ENCODE measurements around the gene SCYGR2. TPM values are rescaled to one million over a fixed set of nuclear protein-coding genes. Genes with fewer than 3 reads are reported as not detected.
A peak's percentile ranks its signal among the peaks of the same experiment; 100 is the strongest.

The SCYGR2 gene
- total RNA-seq, 1 experiment from 2014 or later, result not detected

DNA sequence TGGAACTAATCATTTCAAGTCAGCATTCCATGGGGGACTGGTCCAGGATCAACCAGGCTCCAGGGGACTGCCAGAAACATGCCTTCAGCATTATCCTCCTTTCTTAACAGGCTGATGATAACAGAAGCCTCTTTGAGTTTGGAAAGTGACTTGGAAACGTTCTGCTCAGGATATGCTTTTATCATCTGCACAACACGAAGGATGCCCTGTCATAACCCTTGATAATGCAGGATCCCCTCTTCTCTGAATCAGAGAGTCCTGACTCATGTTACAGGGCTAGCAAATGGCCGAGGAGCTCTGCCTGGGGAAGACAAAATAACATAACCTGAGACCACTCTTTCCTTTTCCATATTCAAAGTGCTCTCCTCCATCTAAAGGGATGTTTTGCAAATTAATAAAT, 9.2 kb downstream of the SCYGR2 start:
- DNase-seq (ENCODE audit: low read depth, low spot score), result peak; percentile 5
- in situ Hi-C loops (cut with HindIII; ENCODE audit: low pct_unique_long_range_greater_than_20kb, low sequenced_read_pairs), result no loop called here

DNA sequence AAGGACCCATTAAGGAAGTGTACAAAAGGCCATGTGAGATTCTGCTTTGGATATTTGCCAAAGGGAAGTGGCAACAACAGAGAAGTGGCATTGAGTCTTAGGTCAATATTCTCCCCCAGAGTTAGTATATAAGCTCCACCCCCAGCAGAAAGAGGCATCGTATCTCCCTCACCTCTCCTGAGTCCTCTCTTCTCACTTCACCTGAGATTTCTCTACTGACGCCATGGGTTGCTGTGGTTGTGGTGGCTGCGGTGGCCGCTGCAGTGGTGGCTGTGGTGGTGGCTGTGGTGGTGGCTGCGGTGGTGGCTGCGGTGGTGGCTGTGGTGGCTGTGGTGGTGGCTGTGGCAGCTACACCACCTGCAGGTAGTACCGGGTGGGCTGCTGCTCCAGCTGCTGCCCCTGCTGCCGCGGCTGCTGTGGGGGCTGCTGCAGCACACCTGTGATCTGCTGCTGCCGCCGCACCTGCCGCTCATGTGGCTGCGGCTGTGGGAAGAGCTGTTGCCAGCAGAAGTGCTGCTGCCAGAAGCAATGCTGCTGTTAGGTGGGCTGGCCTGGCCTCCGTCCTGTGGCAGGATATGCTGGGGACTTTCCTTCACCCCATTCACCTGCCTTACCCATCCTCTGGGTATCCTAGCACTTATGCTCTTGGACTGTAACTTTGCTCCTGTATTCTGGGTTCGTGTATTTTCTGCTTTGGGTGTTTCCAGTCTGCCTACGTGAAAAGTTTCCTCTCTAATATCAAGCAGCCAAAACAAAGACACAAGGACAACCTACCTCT, 10.1 kb downstream of the SCYGR2 start:
- DNase-seq (ENCODE audit: low read depth, low spot score), result no peak
- in situ Hi-C loops (cut with HindIII; ENCODE audit: low pct_unique_long_range_greater_than_20kb, low sequenced_read_pairs), result no loop called here

GRCh38 chr2:227610123-227610522, 11.4 kb downstream of the SCYGR2 start:
- no peak for DNase-seq (ENCODE audit: low read depth, low spot score)
- in situ Hi-C loops (cut with HindIII; ENCODE audit: low pct_unique_long_range_greater_than_20kb, low sequenced_read_pairs), result no loop called here

- in situ Hi-C loops (cut with HindIII; ENCODE audit: low pct_unique_long_range_greater_than_20kb, low sequenced_read_pairs), result no loop called here
- DNase-seq (ENCODE audit: low read depth, low spot score), result no peak
Observed at GRCh38 chr2:227612546-227613271, 14.0 kb downstream of the SCYGR2 start.

GRCh38 chr2:227613272-227613660, 14.6 kb downstream of the SCYGR2 start:
- in situ Hi-C loops (cut with HindIII; ENCODE audit: low pct_unique_long_range_greater_than_20kb, low sequenced_read_pairs), result no loop called here
- no peak for DNase-seq (ENCODE audit: low read depth, low spot score)

DNA sequence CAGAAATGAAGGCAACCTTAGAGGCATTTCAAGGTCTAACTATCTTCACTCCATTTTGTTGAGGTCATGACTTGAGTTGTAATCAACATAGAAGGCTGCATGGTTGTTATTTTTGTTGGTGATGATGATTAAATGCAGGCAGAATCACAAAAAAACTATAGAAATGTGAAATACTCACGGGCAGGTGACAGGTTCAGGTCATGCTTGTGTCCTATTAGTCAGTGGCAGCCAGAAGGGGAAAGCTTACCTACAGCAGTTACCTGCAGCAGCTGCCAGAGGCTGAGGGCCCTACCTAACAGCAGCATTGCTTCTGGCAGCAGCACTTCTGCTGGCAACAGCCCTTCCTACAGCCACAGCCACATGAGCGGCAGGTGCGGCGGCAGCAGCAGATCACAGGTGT, 15.6 kb downstream of the SCYGR2 start:
- no peak for DNase-seq (ENCODE audit: low read depth, low spot score)
- in situ Hi-C loops (cut with HindIII; ENCODE audit: low pct_unique_long_range_greater_than_20kb, low sequenced_read_pairs), result no loop called here

DNA sequence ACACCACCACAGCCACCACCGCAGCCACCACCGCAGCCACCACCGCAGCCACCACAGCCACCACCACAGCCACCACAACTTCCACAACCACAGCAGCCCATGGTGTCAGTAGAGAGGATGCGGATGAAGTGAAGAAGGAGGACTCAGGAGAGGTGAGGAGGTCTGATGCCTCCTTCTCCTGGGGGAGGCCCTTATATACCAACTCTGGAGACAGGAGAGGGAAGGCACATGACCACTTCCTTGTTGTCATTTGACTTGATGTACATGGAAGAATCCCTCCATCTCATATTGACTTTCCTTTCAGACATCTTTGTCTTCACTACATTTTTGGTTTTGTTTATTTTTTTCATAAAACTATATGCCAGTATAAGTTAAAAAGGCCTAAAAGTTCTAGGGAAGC, 16.0 kb downstream of the SCYGR2 start, which contains the start of gene SCYGR3:
SCYGR3 (minus strand) TSS at position 101 of the 400 bp plus-strand sequence; CDS start at position 101, 0 bp downstream.
- DNase-seq (ENCODE audit: low read depth, low spot score), result no peak
- in situ Hi-C loops (cut with HindIII; ENCODE audit: low pct_unique_long_range_greater_than_20kb, low sequenced_read_pairs), result no loop called here

GRCh38 chr2:227615181-227615580, 16.5 kb downstream of the SCYGR2 start:
- in situ Hi-C loops (cut with HindIII; ENCODE audit: low pct_unique_long_range_greater_than_20kb, low sequenced_read_pairs), result no loop called here
- DNase-seq (ENCODE audit: low read depth, low spot score), result no peak

- DNase-seq (ENCODE audit: low read depth, low spot score), result no peak
- in situ Hi-C loops (cut with HindIII; ENCODE audit: low pct_unique_long_range_greater_than_20kb, low sequenced_read_pairs), result no loop called here
Observed at GRCh38 chr2:227615906-227616305, 17.2 kb downstream of the SCYGR2 start.

GRCh38 chr2:227616631-227617030, 17.9 kb downstream of the SCYGR2 start:
- DNase-seq (ENCODE audit: low read depth, low spot score), result no peak
- in situ Hi-C loops (cut with HindIII; ENCODE audit: low pct_unique_long_range_greater_than_20kb, low sequenced_read_pairs), result no loop called here

- no peak for DNase-seq (ENCODE audit: low read depth, low spot score)
- in situ Hi-C loops (cut with HindIII; ENCODE audit: low pct_unique_long_range_greater_than_20kb, low sequenced_read_pairs), result no loop called here
Observed at GRCh38 chr2:227617316-227618230, 18.9 kb downstream of the SCYGR2 start, which contains the start of gene SCYGR4. Gene SCYGR4, plus strand, starts transcription at chr2:227617498. Its CDS starts 0 bp downstream, at chr2:227617498.

- in situ Hi-C loops (cut with HindIII; ENCODE audit: low pct_unique_long_range_greater_than_20kb, low sequenced_read_pairs), result no loop called here
- DNase-seq (ENCODE audit: low read depth, low spot score), result no peak
Observed at GRCh38 chr2:227623226-227623625, 24.5 kb downstream of the SCYGR2 start.

DNA sequence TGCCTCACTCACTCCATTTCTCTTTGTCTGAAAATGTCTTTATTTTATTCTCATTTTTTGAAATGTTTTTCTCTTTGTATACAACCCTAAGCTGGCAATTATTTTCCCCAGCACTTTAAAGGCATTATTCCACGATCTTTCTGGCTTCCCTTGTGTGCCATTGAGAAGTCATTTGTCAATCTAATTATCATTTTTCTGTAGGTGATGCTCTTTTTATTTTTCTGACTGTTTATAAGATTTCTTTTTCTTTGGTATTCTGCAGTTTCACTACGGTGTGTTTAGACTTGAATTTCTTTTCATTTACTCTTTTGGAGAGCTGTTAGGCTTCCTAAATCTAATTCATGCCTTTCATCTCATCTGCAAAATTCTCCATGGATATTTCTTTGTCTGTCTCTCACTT, 26.7 kb downstream of the SCYGR2 start:
- no peak for DNase-seq (ENCODE audit: low read depth, low spot score)
- in situ Hi-C loops (cut with HindIII; ENCODE audit: low pct_unique_long_range_greater_than_20kb, low sequenced_read_pairs), result no loop called here

DNA sequence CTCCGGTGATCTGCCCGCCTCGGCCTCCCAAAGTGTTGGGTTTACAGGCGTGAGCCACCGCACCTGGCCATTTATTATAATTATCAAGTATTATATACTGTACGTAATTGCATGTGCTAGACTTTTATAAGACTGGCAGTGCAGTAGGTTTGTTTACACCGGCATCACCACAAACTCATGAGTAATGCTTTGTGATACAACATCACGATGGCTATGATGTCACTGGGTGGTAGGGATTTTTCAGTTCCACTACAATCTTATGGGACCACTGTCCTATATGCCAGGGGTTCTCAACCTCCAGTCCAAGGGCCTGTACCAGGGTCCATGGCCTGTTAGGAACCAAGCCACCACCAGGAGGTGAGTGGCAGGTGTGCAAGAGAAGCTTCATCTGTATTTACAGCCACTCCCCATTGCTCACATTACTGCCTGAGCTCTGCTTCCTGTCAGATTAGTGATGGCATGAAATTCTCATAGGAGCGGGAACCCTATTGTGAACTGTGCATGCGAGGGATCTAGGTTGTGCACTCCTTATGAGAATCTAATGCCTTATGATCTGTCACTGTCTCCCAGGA, 28.0 kb downstream of the SCYGR2 start:
- in situ Hi-C loops (cut with HindIII; ENCODE audit: low pct_unique_long_range_greater_than_20kb, low sequenced_read_pairs), result no loop called here
- DNase-seq (ENCODE audit: low read depth, low spot score), result no peak

DNA sequence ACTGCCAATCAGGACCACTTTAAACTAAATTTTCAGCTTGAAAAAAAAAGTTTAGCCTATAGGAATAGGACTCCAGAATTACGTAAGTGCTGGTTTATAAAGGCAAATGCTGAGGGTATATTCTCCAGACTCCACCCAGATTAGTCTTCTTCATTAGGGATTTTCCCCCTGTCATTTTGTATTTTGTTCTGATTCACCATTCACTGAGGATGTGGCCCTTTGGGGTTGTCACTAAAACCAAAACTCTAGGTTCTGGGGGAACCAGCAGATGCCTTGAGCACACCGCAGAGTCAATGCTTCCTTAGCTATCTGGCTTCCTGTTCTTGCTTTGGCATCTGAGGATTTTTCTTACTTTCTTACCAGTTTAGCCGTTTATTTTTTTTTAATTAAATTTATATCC, 29.1 kb downstream of the SCYGR2 start:
- DNase-seq (ENCODE audit: low read depth, low spot score), result no peak
- in situ Hi-C loops (cut with HindIII; ENCODE audit: low pct_unique_long_range_greater_than_20kb, low sequenced_read_pairs), result no loop called here

- no peak for DNase-seq (ENCODE audit: low read depth, low spot score)
- in situ Hi-C loops (cut with HindIII; ENCODE audit: low pct_unique_long_range_greater_than_20kb, low sequenced_read_pairs), result no loop called here
Observed at GRCh38 chr2:227629435-227629834, 30.7 kb downstream of the SCYGR2 start.

DNA sequence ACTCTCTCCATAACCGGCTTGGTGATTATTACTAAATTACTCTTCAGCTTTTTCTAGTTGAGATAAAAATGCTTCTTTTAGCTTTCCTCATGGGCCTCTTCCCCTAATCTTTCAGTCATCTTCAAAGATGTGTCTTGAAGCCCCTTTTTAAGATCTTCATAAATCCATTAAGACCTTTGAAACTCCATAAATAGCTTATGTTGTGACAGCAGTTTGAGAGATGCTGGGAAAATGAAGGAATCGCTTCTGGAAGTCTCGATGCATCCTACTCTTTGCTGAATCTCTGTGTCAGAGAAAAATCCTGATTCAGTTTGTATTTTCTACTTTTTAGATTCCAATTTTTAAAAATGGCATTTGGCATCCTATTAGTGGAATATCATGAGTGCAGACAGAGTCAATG, 31.6 kb downstream of the SCYGR2 start:
- DNase-seq (ENCODE audit: low read depth, low spot score), result no peak
- in situ Hi-C loops (cut with HindIII; ENCODE audit: low pct_unique_long_range_greater_than_20kb, low sequenced_read_pairs), result no loop called here

DNA sequence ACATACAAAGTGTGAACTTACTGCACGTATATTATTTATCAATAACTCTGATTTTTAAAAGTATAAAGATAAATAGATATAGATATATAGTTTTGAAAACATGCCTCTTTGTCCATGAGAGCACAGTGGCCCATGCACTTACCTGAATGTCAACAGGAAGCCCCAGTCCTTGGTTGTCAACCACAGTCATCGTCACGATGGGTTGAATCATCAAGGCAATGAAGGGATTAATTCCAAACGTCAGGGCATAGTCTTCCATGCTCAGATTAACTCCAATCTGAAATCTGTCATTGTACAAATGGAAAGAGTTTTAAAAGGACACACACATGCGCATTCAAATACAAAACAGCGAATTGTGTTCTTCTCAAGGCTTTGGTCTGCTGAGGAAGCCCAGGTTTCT, 34.1 kb downstream of the SCYGR2 start:
- peak; percentile 89 for DNase-seq (ENCODE audit: low read depth, low spot score)
- in situ Hi-C loops (cut with HindIII; ENCODE audit: low pct_unique_long_range_greater_than_20kb, low sequenced_read_pairs), result no loop called here

Data from SK-MEL-5 (cell line).